Endothelial cell (in vitro differentiated cells): Measurements from ENCODE around the gene MOCOS. TPM values are rescaled to one million over a fixed set of nuclear protein-coding genes. Genes with fewer than 3 reads are reported as not detected.

Source experiments
- DNase-seq: peaks from one replicate; pipeline ENCODE4 v3.0.0; 2021; ENCODE audit warnings: low spot score
- H3K27ac Mint-ChIP-seq: one replicate; pipeline ENCODE4 v1.8.0; 2021; ENCODE audit warnings: mixed read lengths, inconsistent platforms; ENCODE audit not compliant: unreplicated experiment
- H3K27me3 Mint-ChIP-seq: one replicate; pipeline ENCODE4 v1.8.0; 2021; ENCODE audit warnings: mild to moderate bottlenecking, moderate library complexity, mixed read lengths, inconsistent platforms; ENCODE audit not compliant: unreplicated experiment
- H3K36me3 Mint-ChIP-seq: one replicate; pipeline ENCODE4 v1.8.0; 2021; ENCODE audit warnings: mild to moderate bottlenecking, low read depth, mixed read lengths, inconsistent platforms; ENCODE audit not compliant: unreplicated experiment
- H3K4me1 Mint-ChIP-seq: one replicate; pipeline ENCODE4 v1.8.0; 2021; ENCODE audit warnings: mild to moderate bottlenecking, mixed read lengths, inconsistent platforms; ENCODE audit not compliant: unreplicated experiment
- H3K4me3 Mint-ChIP-seq: one replicate; pipeline ENCODE4 v1.8.0; 2021; ENCODE audit warnings: mild to moderate bottlenecking, mixed read lengths, inconsistent platforms; ENCODE audit not compliant: unreplicated experiment
- H3K9me3 Mint-ChIP-seq: one replicate; pipeline ENCODE4 v1.8.0; 2021; ENCODE audit warnings: mixed read lengths, inconsistent platforms; ENCODE audit not compliant: unreplicated experiment
- CTCF ChIP-seq: fragments of 200-600 bp; sonication (generic); IDR thresholded peaks from one replicate; pipeline ENCODE4 v1.5.0; 2021; ENCODE audit warnings: antibody characterized with exemption; ENCODE audit not compliant: unreplicated experiment
- total RNA-seq: library from RNA; stranded (reverse); fragmentation: NEBNext Ultra II Directional; extraction: Animal tissue kit (Norgen Biotek cat#: 25700); gene quantifications from one replicate; pipeline ENCODE4 v1.2.1, GENCODE V29; 2021; ENCODE audit not compliant: unreplicated experiment

MOCOS gene
- total RNA-seq, 1 donor from 2014 or later: 0.56 TPM

GRCh38 chr18:36283448-36283847 is 96.2 kb downstream of the MOCOS start:
- Mint-ChIP-seq H3K4me1 (no peaks in the 10 kb centered on the region), H3K9me3 (no peaks in the 10 kb centered on the region), H3K4me3 (no peak overlapping the region)

DNA sequence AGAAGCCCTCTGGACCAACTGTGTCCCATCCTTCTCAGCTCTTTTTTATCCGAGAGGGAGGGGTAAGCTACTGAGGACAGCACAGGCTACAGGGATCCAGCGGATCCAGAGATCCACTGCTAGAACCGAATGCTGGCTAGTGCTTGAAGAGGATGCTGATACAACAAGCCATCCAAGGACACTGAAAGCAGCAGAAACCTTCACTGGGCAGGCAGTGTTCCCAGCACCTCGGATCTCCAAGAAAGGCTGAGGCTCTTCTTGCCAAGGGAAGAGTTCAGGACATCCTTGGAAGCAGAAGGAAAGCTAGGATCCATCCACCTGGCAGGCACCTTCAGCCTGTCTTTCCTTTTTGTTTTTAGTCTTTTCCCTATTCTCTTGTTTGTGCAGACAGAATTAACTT is 97.0 kb downstream of the MOCOS start:
- no peak for DNase-seq
- Mint-ChIP-seq H3K27ac (no peak overlapping the region), H3K9me3 (no peaks in the 10 kb centered on the region), H3K4me1 (no peaks in the 10 kb centered on the region), H3K27me3 (no peaks in the 10 kb centered on the region), H3K4me3 (no peak overlapping the region), H3K36me3 (peaks cover 6% of the 10 kb centered on the region)
- TF ChIP-seq CTCF: no peak

More at GRCh38 chr18:36283448-36283847, 96.2 kb downstream of the MOCOS start:
- Mint-ChIP-seq H3K27me3 (no peaks in the 10 kb centered on the region), H3K36me3 (peaks cover 3% of the 10 kb centered on the region), H3K27ac (no peak overlapping the region)
- no peak for TF ChIP-seq CTCF
- no peak for DNase-seq

GRCh38 chr18:36284671-36285295 is 97.5 kb downstream of the MOCOS start:
- DNase-seq: peak; percentile 49
- no peak overlapping the region for H3K4me3 Mint-ChIP-seq
- H3K36me3 Mint-ChIP-seq: peaks cover 6% of the 10 kb centered on the region
- H3K4me1 Mint-ChIP-seq: no peaks in the 10 kb centered on the region
- H3K9me3 Mint-ChIP-seq: no peaks in the 10 kb centered on the region
- no peak overlapping the region for H3K27ac Mint-ChIP-seq
- H3K27me3 Mint-ChIP-seq: no peaks in the 10 kb centered on the region
- TF ChIP-seq CTCF: peak; percentile 97

GRCh38 chr18:36287653-36288052 is 100.4 kb downstream of the MOCOS start:
- TF ChIP-seq CTCF: no peak
- no peak overlapping the region for H3K4me3 Mint-ChIP-seq
- peaks cover 6% of the 10 kb centered on the region for H3K36me3 Mint-ChIP-seq
- H3K9me3 Mint-ChIP-seq: no peaks in the 10 kb centered on the region
- no peak for DNase-seq
- H3K27me3 Mint-ChIP-seq: no peaks in the 10 kb centered on the region
- no peak overlapping the region for H3K27ac Mint-ChIP-seq
- no peaks in the 10 kb centered on the region for H3K4me1 Mint-ChIP-seq

DNA sequence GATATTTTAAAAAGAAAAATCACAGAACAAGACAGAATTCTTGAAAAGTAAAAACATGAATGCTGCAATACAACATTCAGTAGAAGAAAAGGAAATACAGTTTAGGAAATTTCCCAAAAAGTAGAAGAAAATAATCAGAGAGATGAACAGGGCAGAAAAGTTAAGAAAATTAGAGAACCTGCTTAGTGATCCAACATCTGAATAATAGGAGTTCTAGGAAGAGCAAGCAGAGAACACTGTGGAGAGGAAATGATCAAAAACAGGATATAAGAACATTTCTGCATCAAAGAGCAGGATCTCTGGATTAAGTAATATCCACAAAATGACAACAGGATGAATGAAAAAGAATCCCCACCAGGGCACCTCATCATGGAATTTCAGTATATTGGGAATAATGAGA is 101.4 kb downstream of the MOCOS start:
- Mint-ChIP-seq H3K27ac (no peak overlapping the region), H3K9me3 (no peaks in the 10 kb centered on the region), H3K36me3 (peaks cover 6% of the 10 kb centered on the region), H3K4me3 (no peak overlapping the region), H3K4me1 (no peaks in the 10 kb centered on the region), H3K27me3 (no peaks in the 10 kb centered on the region)
- no peak for TF ChIP-seq CTCF
- no peak for DNase-seq
